Non-pigmented ciliary epithelial cell (primary cell): ENCODE data around the gene TOX3.

Experiments
- DNase-seq: peaks from one replicate; pipeline ENCODE4 v3.0.0-alpha.2; 2010; ENCODE audit warnings: low read depth

The TOX3 gene

GRCh38 chr16:52563767-52564611 is 17.0 kb upstream of the TOX3 start:
- DNase-seq, result no peak

- DNase-seq, result no peak
These were observed 15.8 kb upstream of the TOX3 start for GRCh38 chr16:52562770-52563169.

- no peak for DNase-seq
These were observed 15.2 kb upstream of the TOX3 start for GRCh38 chr16:52561910-52562741.

GRCh38 chr16:52558448-52558847 is 11.5 kb upstream of the TOX3 start:
- no peak for DNase-seq

- no peak for DNase-seq
These were observed 10.3 kb upstream of the TOX3 start for GRCh38 chr16:52557236-52557635.

GRCh38 chr16:52556083-52556482 is 9.1 kb upstream of the TOX3 start:
- DNase-seq, result no peak

- no peak for DNase-seq
These were observed 8.6 kb upstream of the TOX3 start for GRCh38 chr16:52555572-52555971.

- no peak for DNase-seq
These were observed 7.4 kb upstream of the TOX3 start for GRCh38 chr16:52554334-52554733.

- DNase-seq, result no peak
These were observed 6.4 kb upstream of the TOX3 start for GRCh38 chr16:52553322-52553721.

GRCh38 chr16:52552643-52553042 is 5.7 kb upstream of the TOX3 start:
- no peak for DNase-seq

GRCh38 chr16:52549011-52549692 is 2.2 kb upstream of the TOX3 start:
- DNase-seq, result no peak

GRCh38 chr16:52548261-52549010 is 1.5 kb upstream of the TOX3 start:
- DNase-seq, result no peak

GRCh38 chr16:52547834-52548215 is 882 bp upstream of the TOX3 start:
- no peak for DNase-seq

- DNase-seq, result no peak
These were observed 496 bp downstream of the TOX3 start for GRCh38 chr16:52546291-52547003.

GRCh38 chr16:52545898-52546266 is 1.1 kb downstream of the TOX3 start:
- DNase-seq, result no peak

- DNase-seq, result no peak
These were observed 1.6 kb downstream of the TOX3 start for GRCh38 chr16:52545222-52545897.

- DNase-seq, result no peak
These were observed 2.2 kb downstream of the TOX3 start for GRCh38 chr16:52544703-52545102.

GRCh38 chr16:52543654-52544053 is 3.3 kb downstream of the TOX3 start:
- DNase-seq, result no peak

GRCh38 chr16:52540910-52541309 is 6.0 kb downstream of the TOX3 start:
- no peak for DNase-seq

GRCh38 chr16:52539191-52539590 is 7.8 kb downstream of the TOX3 start:
- DNase-seq, result no peak

- DNase-seq, result no peak
These were observed 8.4 kb downstream of the TOX3 start for GRCh38 chr16:52538511-52538910.
